Gastroesophageal sphincter (tissue), 4 donors: ENCODE measurements around the gene ATP8A1. TPM values are rescaled to one million over a fixed set of nuclear protein-coding genes. Genes with fewer than 3 reads are reported as not detected.
"Not testable (repeated sequence)": the region's sequence is repeated elsewhere in the genome, so short reads cannot be mapped to it uniquely, and the experiment has no call there.

Source experiments
- ATAC-seq: fragments of 150-250 bp; one replicate; pipeline ENCODE4 v1.9.1; 2016; ENCODE audit warnings: mild to moderate bottlenecking, moderate library complexity
- H3K27ac ChIP-seq, 4 donors: fragments of 200-600 bp; sonication (generic) in 3 of 4; 1 replicate in 3 of 4; 2 replicates in 1 of 4; pipeline ENCODE4 v1.5.1; 2016 to 2019
- H3K27me3 ChIP-seq: fragments of 200-600 bp; sonication (generic); one replicate; pipeline ENCODE4 v1.5.1; 2019
- H3K36me3 ChIP-seq, 2 donors: fragments of 200-600 bp; sonication (generic); one replicate each; pipeline ENCODE4 v1.5.1; 2019; ENCODE audit warnings: control low read depth in 1 of 2
- H3K4me1 ChIP-seq, 3 donors: fragments of 200-600 bp; sonication (generic); 1 replicate in 2 of 3; 2 replicates in 1 of 3; pipeline ENCODE4 v1.5.1; 2016 to 2019; ENCODE audit warnings: control low read depth in 2 of 3
- H3K4me3 ChIP-seq, 2 donors: fragments of 200-600 bp; sonication (generic); one replicate each; pipeline ENCODE4 v1.5.1; 2019; ENCODE audit warnings: mild to moderate bottlenecking in 1 of 2, moderate library complexity in 1 of 2
- H3K9me3 ChIP-seq, 3 donors: fragments of 200-600 bp; sonication (generic); one replicate each; pipeline ENCODE4 v1.5.1; 2017 to 2019; ENCODE audit warnings: control low read depth in 2 of 3
- CTCF ChIP-seq, 4 experiments: fragments of 200-600 bp in 2 of 4; fragments of 450-650 bp in 2 of 4; sonication (generic) in 1 of 4; IDR thresholded peaks; one replicate each; pipeline ENCODE4 v1.5.1; 2017 to 2019; ENCODE audit warnings: antibody characterized with exemption in 4 of 4, mild to moderate bottlenecking in 2 of 4, moderate library complexity in 2 of 4
- EP300 ChIP-seq: sonication (generic); formaldehyde crosslinking; IDR thresholded peaks from one replicate; pipeline ENCODE4 v1.6.1; 2017; ENCODE audit warnings: antibody characterized with exemption, mild to moderate bottlenecking
- POLR2A ChIP-seq, 2 donors: fragments of 450-650 bp; IDR thresholded peaks; one replicate each; pipeline ENCODE4 v1.6.1; 2017; ENCODE audit warnings: antibody characterized with exemption in 2 of 2, mild to moderate bottlenecking in 2 of 2, moderate library complexity in 1 of 2
- POLR2AphosphoS5 ChIP-seq: sonication (generic); formaldehyde crosslinking; IDR thresholded peaks from one replicate; pipeline ENCODE4 v1.6.1; 2017; ENCODE audit warnings: antibody characterized with exemption
- WGBS, 2 donors: methylation state at CpG; one replicate each; pipeline ENCODE4 v1.1.5; 2018; ENCODE audit warnings: low coverage in 1 of 2; 5-methylcytosine and 5-hydroxymethylcytosine counted together
- total RNA-seq, 4 donors: library from RNA; depleted of rRNA; stranded (reverse); fragments of >200 nt; gene quantifications; one replicate each; pipeline ENCODE4 v1.1.0, GENCODE V29; 2016

ATP8A1 gene
- 10 to 100 TPM in 2 of 4 donors, 1 to 10 TPM in 2; 5.6 to 21.9 (median 8.9) TPM for total RNA-seq

DNA sequence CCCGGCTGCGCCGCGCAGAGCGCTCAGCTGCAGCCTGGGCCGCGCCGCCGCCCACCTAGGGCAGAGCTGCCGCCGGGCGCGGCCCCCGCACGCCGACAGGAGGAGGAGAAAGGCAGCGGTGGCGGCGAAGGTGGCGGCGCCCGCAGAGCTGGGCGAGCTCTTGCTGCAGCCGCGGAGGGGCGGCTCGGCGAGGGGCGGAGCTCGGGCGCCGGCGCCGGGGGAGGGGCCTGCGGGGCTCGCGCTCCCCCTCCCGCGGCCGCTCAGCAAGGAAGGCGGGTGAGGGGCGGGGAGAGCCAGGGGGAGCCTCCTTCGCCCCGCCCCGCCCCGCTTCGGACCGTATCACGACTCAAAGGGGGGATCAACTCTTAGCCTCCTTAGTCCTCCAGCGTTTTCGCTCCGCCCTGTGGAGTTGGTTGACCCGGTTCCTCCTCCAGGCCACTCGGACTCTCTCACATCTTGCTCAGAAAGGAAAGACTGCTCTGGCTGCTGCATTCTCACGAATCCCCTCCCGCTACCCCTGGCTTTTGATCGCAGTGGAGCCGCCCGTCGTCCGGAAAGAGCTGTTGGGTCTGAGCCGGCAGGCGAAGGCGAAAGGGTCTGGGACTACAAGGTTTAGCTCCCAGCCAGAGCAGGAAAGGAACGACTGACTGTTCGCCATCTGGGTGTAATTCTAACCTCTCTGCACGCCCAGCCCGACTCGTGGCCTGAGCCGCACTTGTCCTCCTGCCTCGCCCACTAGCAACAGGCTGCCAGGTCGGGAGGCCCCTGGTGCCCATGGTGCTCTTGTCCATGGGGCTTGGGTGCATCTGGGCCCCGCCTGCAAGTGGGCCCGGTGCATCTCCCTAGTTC, at the start of gene ATP8A1:
ATP8A1 (minus strand) TSS at position 162 of the 849 bp plus-strand sequence. CDS start 232 bp downstream, outside the sequence.
- peak within 1 kb of the TSS; percentile 61 to 93 for H3K4me3 ChIP-seq
- no peaks in the 10 kb centered on the region for H3K27me3 ChIP-seq
- no peak for TF ChIP-seq EP300
- TF ChIP-seq CTCF (IDR thresholded peaks at IDR 0.05): peak in 2 of 4 experiments; percentile 6 to 22
- peak in 1 of 2 donors; percentile 40 for TF ChIP-seq POLR2A (IDR thresholded peaks at IDR 0.05)
- no peak for TF ChIP-seq POLR2AphosphoS5
- no peaks in the 10 kb centered on the region for H3K36me3 ChIP-seq
- 0% methylated on average over 2 of the region's 74 CpGs; no CpG with 5 or more reads in 1 of the 2 donors for WGBS, 2 donors
- H3K27ac ChIP-seq: peak within 1 kb of the TSS; percentile 73 to 87 (median 86)
- H3K4me1 ChIP-seq: peaks cover 0 to 41% (median 11%) of the 10 kb centered on the region in 3 donors
- peak; percentile 95 for ATAC-seq
- H3K9me3 ChIP-seq: no peaks in the 10 kb centered on the region

DNA sequence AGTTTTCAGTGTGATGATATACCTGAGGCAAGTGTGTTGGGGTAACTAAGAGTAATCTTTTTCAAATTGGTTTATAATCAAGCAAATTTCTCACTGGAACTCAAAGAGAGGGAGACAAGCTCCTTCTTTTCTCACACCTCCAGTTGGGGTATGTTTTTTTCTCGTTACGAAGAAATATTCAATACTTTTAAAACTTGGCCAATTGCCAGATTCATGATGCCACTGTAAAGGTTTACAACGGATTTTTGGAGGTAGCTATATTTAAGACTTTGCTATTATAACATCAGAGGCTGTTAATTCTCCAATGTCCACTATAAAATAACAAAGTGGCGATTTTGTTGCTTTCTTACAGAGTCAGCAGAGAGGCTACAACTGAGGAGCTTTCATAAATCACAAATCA, 49.2 kb upstream of the ATP8A1 start:
- 44 to 48% methylated on average over 4 of the region's 4 CpGs for WGBS, 2 donors
- Histone ChIP-seq H3K36me3 (no peaks in the 10 kb centered on the region), H3K4me3 (no peak overlapping the region), H3K27ac (no peak overlapping the region), H3K4me1 (no peaks in the 10 kb centered on the region), H3K9me3 (no peaks in the 10 kb centered on the region), H3K27me3 (no peaks in the 10 kb centered on the region)
- ATAC-seq: no peak
- TF ChIP-seq CTCF (IDR thresholded peaks at IDR 0.05) (no peak), POLR2A (IDR thresholded peaks at IDR 0.05) (no peak), EP300 (no peak), POLR2AphosphoS5 (no peak)

- no peaks in the 10 kb centered on the region for H3K4me1 ChIP-seq
- WGBS, 2 donors: 18 to 51% methylated on average over 2 of the region's 5 CpGs
- TF ChIP-seq CTCF (IDR thresholded peaks at IDR 0.05) (no peak), EP300 (no peak), POLR2A (IDR thresholded peaks at IDR 0.05) (no peak), POLR2AphosphoS5 (no peak)
Measured at GRCh38 chr4:42703813-42704212, 46.9 kb upstream of the ATP8A1 start.

DNA sequence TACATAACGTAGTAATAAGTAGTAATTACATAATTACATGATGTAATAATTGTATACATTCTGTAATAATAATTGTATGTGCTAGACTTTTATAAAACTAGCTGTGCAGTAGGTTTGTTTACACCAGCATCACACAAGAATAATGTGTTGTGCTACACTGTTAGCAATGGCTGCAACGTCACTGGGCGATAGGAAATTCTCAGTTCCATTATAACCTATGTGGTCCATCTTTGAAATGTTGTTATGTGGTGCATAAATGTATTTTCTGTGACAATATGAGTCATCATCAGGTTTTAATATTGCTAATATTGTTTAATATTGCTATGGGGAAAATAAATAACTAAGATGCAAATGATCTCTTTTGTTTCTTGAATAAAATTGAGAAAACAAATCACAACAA, 46.0 kb upstream of the ATP8A1 start:
- Histone ChIP-seq H3K36me3 (no peaks in the 10 kb centered on the region), H3K27ac (no peak overlapping the region), H3K4me1 (no peaks in the 10 kb centered on the region), H3K4me3 (no peak overlapping the region), H3K27me3 (no peaks in the 10 kb centered on the region), H3K9me3 (no peaks in the 10 kb centered on the region)
- no peak for ATAC-seq
- no peak for TF ChIP-seq EP300
- no peak for TF ChIP-seq POLR2A (IDR thresholded peaks at IDR 0.05)
- TF ChIP-seq POLR2AphosphoS5: no peak
- TF ChIP-seq CTCF (IDR thresholded peaks at IDR 0.05): no peak
- 63 to 80% methylated on average over 3 of the region's 3 CpGs for WGBS, 2 donors

More at GRCh38 chr4:42703813-42704212, 46.9 kb upstream of the ATP8A1 start:
- Histone ChIP-seq H3K27ac (no peak overlapping the region), H3K36me3 (no peaks in the 10 kb centered on the region), H3K27me3 (no peaks in the 10 kb centered on the region), H3K9me3 (no peaks in the 10 kb centered on the region), H3K4me3 (no peak overlapping the region)
- ATAC-seq: no peak

GRCh38 chr4:42701780-42702179, 44.9 kb upstream of the ATP8A1 start:
- H3K4me1 ChIP-seq, H3K36me3 ChIP-seq, H3K27me3 ChIP-seq, H3K27ac ChIP-seq, H3K9me3 ChIP-seq, H3K4me3 ChIP-seq, ATAC-seq: not testable (repeated sequence)
- 70% methylated on average over 2 of the region's 7 CpGs; no CpG with 5 or more reads in 1 of the 2 donors for whole genome bisulfite sequencing, 2 donors
